A673 (cell line): ENCODE measurements around the gene MED12L. TPM values are rescaled to one million over a fixed set of nuclear protein-coding genes. Genes with fewer than 3 reads are reported as not detected.
A peak's percentile ranks its signal among the peaks of the same experiment; 100 is the strongest.

Experiments
- BruUV-seq: library from RNA; stranded (reverse); fragments of 400-500 nt; replicated peaks from 2 replicates; lab custom pipeline; 2021; lab: Mats Ljungman, UMichigan
- CTCF ChIA-PET: fragments of 300-600 bp; sonication (Branson Sonifier 250); formaldehyde crosslinking; loops from one replicate; lab custom pipeline; 2022; ENCODE audit warnings: antibody characterized with exemption; lab: Charles Lee
- POLR2A ChIA-PET: fragments of 300-600 bp; sonication (Branson Sonifier 250); formaldehyde crosslinking; loops from one replicate; lab custom pipeline; 2022; ENCODE audit warnings: antibody characterized with exemption; ENCODE audit not compliant: low non-redundant PET; lab: Charles Lee
- DNase-seq: peaks from one replicate; pipeline ENCODE4 v3.0.0-alpha.2; 2015; ENCODE audit warnings: low spot score
- H3K27ac ChIP-seq: fragments of 200-600 bp; sonication (generic); 2 replicates; pipeline ENCODE4 v1.5.1; 2016; ENCODE audit warnings: mixed run types, low read depth, mild to moderate bottlenecking, mixed read lengths, antibody characterized with exemption, low read length; ENCODE audit not compliant: poor library complexity, severe bottlenecking
- H3K27me3 ChIP-seq: fragments of 200-600 bp; sonication (generic); replicated peaks from 2 replicates; pipeline ENCODE4 v1.6.1; 2017; ENCODE audit warnings: mixed run types, low read depth, mild to moderate bottlenecking, mixed read lengths, antibody characterized with exemption, low read length; ENCODE audit not compliant: insufficient read depth, poor library complexity
- H3K36me3 ChIP-seq: fragments of 200-600 bp; sonication (generic); 2 replicates; pipeline ENCODE4 v1.6.1; 2016; ENCODE audit warnings: mixed run types, mild to moderate bottlenecking, mixed read lengths, antibody characterized with exemption, low read length; ENCODE audit not compliant: insufficient read depth, poor library complexity, severe bottlenecking
- H3K4me1 ChIP-seq: fragments of 200-600 bp; sonication (generic); 2 replicates; pipeline ENCODE4 v1.6.1; 2017; ENCODE audit warnings: mixed run types, mild to moderate bottlenecking, mixed read lengths, antibody characterized with exemption, low read length; ENCODE audit not compliant: insufficient read depth, poor library complexity, severe bottlenecking
- H3K4me3 ChIP-seq: fragments of 200-600 bp; sonication (generic); 2 replicates; pipeline ENCODE4 v1.5.1; 2016; ENCODE audit warnings: low read depth, mixed run types, mild to moderate bottlenecking, mixed read lengths, low read length; ENCODE audit not compliant: poor library complexity, severe bottlenecking
- H3K9me3 ChIP-seq: fragments of 200-600 bp; sonication (generic); 2 replicates; pipeline ENCODE4 v1.6.1; 2016; ENCODE audit warnings: mixed run types, low read depth, mild to moderate bottlenecking, mixed read lengths, antibody characterized with exemption, low read length; ENCODE audit not compliant: poor library complexity, severe bottlenecking
- CTCF ChIP-seq: fragments of 300-800, 200-600 bp; sonication (generic); conservative IDR thresholded peaks from 2 replicates; pipeline ENCODE4 v1.5.1; 2017; ENCODE audit warnings: low read depth, mild to moderate bottlenecking, antibody characterized with exemption, low read length, moderate library complexity, mixed read lengths
- EZH2 ChIP-seq: fragments of 200-600 bp; sonication (generic); IDR thresholded peaks from 2 replicates; pipeline ENCODE4 v1.6.1; 2017; ENCODE audit warnings: borderline replicate concordance, low read depth, mild to moderate bottlenecking, mixed read lengths, antibody characterized with exemption, low read length; ENCODE audit not compliant: poor library complexity, severe bottlenecking
- intact Hi-C: fragments of 100-400 bp; cut with micrococcal nuclease; formaldehyde crosslinking; loops from one replicate; pipeline ENCODE4 v1.10.0; 2022; ENCODE audit not compliant: unreplicated experiment
- total RNA-seq: library from RNA; stranded (reverse); gene quantifications from 2 replicates; pipeline ENCODE4 v1.2.3, GENCODE V29; 2021

The MED12L gene
- total RNA-seq, 1 experiment from 2014 or later = 0.71 TPM

GRCh38 chr3:151146071-151146730 is 60.7 kb downstream of the MED12L start:
- Histone ChIP-seq H3K27ac (no peak overlapping the region), H3K27me3 (peaks cover 7% of the 10 kb centered on the region), H3K36me3 (no peaks in the 10 kb centered on the region), H3K4me3 (no peak overlapping the region), H3K4me1 (peaks cover 8% of the 10 kb centered on the region), H3K9me3 (no peaks in the 10 kb centered on the region)
- POLR2A ChIA-PET = no interaction called here
- TF ChIP-seq EZH2 = no peak
- TF ChIP-seq CTCF = peak; percentile 91
- DNase-seq = peak; percentile 88
- BruUV-seq = no TSS peak
- CTCF ChIA-PET = no interaction called here
- intact Hi-C loops = loop anchor here (1.0 to 5.0 kb wide), 5 partner anchors 138 to 619 kb away; no protein-coding TSS in a partner anchor

- Histone ChIP-seq H3K27me3 (peaks cover 7% of the 10 kb centered on the region), H3K27ac (no peak overlapping the region), H3K4me3 (no peak overlapping the region), H3K36me3 (no peaks in the 10 kb centered on the region), H3K9me3 (no peaks in the 10 kb centered on the region), H3K4me1 (peaks cover 8% of the 10 kb centered on the region)
- BruUV-seq = no TSS peak
- no peak for TF ChIP-seq CTCF
- TF ChIP-seq EZH2 = no peak
- intact Hi-C loops = loop anchor here (1.0 to 5.0 kb wide), 5 partner anchors 138 to 619 kb away; no protein-coding TSS in a partner anchor
- CTCF ChIA-PET = no interaction called here
- no peak for DNase-seq
- POLR2A ChIA-PET = no interaction called here
Measured at GRCh38 chr3:151146731-151147091, 61.2 kb downstream of the MED12L start.

- H3K36me3 ChIP-seq = no peaks in the 10 kb centered on the region
- ChIA-PET CTCF (no interaction called here), POLR2A (no interaction called here)
- H3K27ac ChIP-seq = no peak overlapping the region
- intact Hi-C loops = loop anchor here (5.0 kb wide), 2 partner anchors 360 to 620 kb away; no protein-coding TSS in a partner anchor
- DNase-seq = no peak
- peaks cover 7% of the 10 kb centered on the region for H3K27me3 ChIP-seq
- H3K4me3 ChIP-seq = no peak overlapping the region
- no TSS peak for BruUV-seq
- H3K9me3 ChIP-seq = no peaks in the 10 kb centered on the region
- TF ChIP-seq CTCF (no peak), EZH2 (no peak)
- peaks cover 8% of the 10 kb centered on the region for H3K4me1 ChIP-seq
Measured at GRCh38 chr3:151147299-151147698, 61.8 kb downstream of the MED12L start.
